H9 (cell line): Measurements from ENCODE around the gene GLP2R. TPM values are rescaled to one million over a fixed set of nuclear protein-coding genes. Genes with fewer than 3 reads are reported as not detected.

Source experiments
- DNase-seq: peaks from one replicate; pipeline ENCODE4 v3.0.0-alpha.2; 2017
- H2AFZ ChIP-seq: one replicate; pipeline ENCODE4 v1.6.1; 2013; ENCODE audit warnings: mild to moderate bottlenecking, low read length, control low read depth, moderate library complexity
- H2AK5ac ChIP-seq: 2 replicates; pipeline ENCODE4 v1.6.1; 2013; ENCODE audit warnings: low read length, control low read depth, mixed read lengths; ENCODE audit not compliant: insufficient read length
- H2BK120ac ChIP-seq: one replicate; pipeline ENCODE4 v1.6.1; 2013; ENCODE audit warnings: low read depth, mild to moderate bottlenecking, low read length, control low read depth, inconsistent platforms; ENCODE audit not compliant: poor library complexity, severe bottlenecking
- H2BK12ac ChIP-seq: 2 replicates; pipeline ENCODE4 v1.6.1; 2013; ENCODE audit warnings: low read length, control low read depth, mixed read lengths, low read depth; ENCODE audit not compliant: insufficient read length
- H2BK15ac ChIP-seq: 2 replicates; pipeline ENCODE4 v1.6.1; 2013; ENCODE audit warnings: low read depth, low read length, control low read depth
- H2BK20ac ChIP-seq: one replicate; pipeline ENCODE4 v1.6.1; 2013; ENCODE audit warnings: low read depth, mild to moderate bottlenecking, low read length, control low read depth, inconsistent platforms; ENCODE audit not compliant: poor library complexity, severe bottlenecking
- H2BK5ac ChIP-seq: 2 replicates; pipeline ENCODE4 v1.6.1; 2013; ENCODE audit warnings: low read length, control low read depth, mixed read lengths; ENCODE audit not compliant: insufficient read length
- H3K14ac ChIP-seq: 2 replicates; pipeline ENCODE4 v1.6.1; 2013; ENCODE audit warnings: low read length, control low read depth; ENCODE audit not compliant: insufficient read depth
- H3K18ac ChIP-seq: 2 replicates; pipeline ENCODE4 v1.6.1; 2013; ENCODE audit warnings: low read depth, mild to moderate bottlenecking, mixed read lengths, low read length, control low read depth; ENCODE audit not compliant: insufficient read length
- H3K23ac ChIP-seq: 2 replicates; pipeline ENCODE4 v1.6.1; 2013; ENCODE audit warnings: low read length, control low read depth, mixed read lengths, low read depth; ENCODE audit not compliant: insufficient read length
- H3K23me2 ChIP-seq: 2 replicates; pipeline ENCODE4 v1.6.1; 2013; ENCODE audit warnings: low read depth, mild to moderate bottlenecking, mixed read lengths, low read length, control low read depth; ENCODE audit not compliant: insufficient read length, poor library complexity, severe bottlenecking
- H3K27ac ChIP-seq: 2 replicates; pipeline ENCODE4 v1.5.1; 2013; ENCODE audit warnings: low read length, control low read depth, mixed read lengths, low read depth; ENCODE audit not compliant: insufficient read length
- H3K27me3 ChIP-seq: 2 replicates; pipeline ENCODE4 v1.6.1; 2013; ENCODE audit warnings: low read length, control low read depth, inconsistent platforms; ENCODE audit not compliant: insufficient read depth
- H3K4ac ChIP-seq: 2 replicates; pipeline ENCODE4 v1.6.1; 2013; ENCODE audit warnings: low read depth, mild to moderate bottlenecking, control low read depth, inconsistent platforms, low read length, moderate library complexity
- H3K4me1 ChIP-seq: 2 replicates; pipeline ENCODE4 v1.6.1; 2013; ENCODE audit warnings: low read length, control low read depth, inconsistent platforms; ENCODE audit not compliant: insufficient read depth
- H3K4me2 ChIP-seq: 2 replicates; pipeline ENCODE4 v1.6.1; 2013; ENCODE audit warnings: low read length, control low read depth, mixed read lengths; ENCODE audit not compliant: insufficient read length, insufficient read depth
- H3K56ac ChIP-seq: 2 replicates; pipeline ENCODE4 v1.6.1; 2013; ENCODE audit warnings: low read depth, mild to moderate bottlenecking, mixed read lengths, low read length, control low read depth; ENCODE audit not compliant: insufficient read length
- H3K79me1 ChIP-seq: 2 replicates; pipeline ENCODE4 v1.6.1; 2013; ENCODE audit warnings: low read depth, mild to moderate bottlenecking, moderate library complexity, low read length, control low read depth, inconsistent platforms; ENCODE audit not compliant: insufficient read depth, poor library complexity, severe bottlenecking
- H3K79me2 ChIP-seq: 2 replicates; pipeline ENCODE4 v1.6.1; 2013; ENCODE audit warnings: low read length, control low read depth, inconsistent platforms; ENCODE audit not compliant: insufficient read depth
- H3K9ac ChIP-seq: 2 replicates; pipeline ENCODE4 v1.6.1; 2013; ENCODE audit warnings: low read length, control low read depth, mixed read lengths; ENCODE audit not compliant: insufficient read length; ENCODE audit errors: extremely low read depth
- H3K9me3 ChIP-seq: one replicate; pipeline ENCODE4 v1.6.1; 2013; ENCODE audit warnings: low read depth, low read length, inconsistent platforms; ENCODE audit not compliant: control insufficient read depth
- H3T11ph ChIP-seq: one replicate; pipeline ENCODE4 v1.6.1; 2013; ENCODE audit warnings: mild to moderate bottlenecking, low read length, control low read depth, inconsistent platforms
- H4K20me1 ChIP-seq: one replicate; pipeline ENCODE4 v1.6.1; 2013; ENCODE audit not compliant: control insufficient read depth, insufficient read length, insufficient read depth
- H4K5ac ChIP-seq: 2 replicates; pipeline ENCODE4 v1.6.1; 2013; ENCODE audit warnings: low read depth, mild to moderate bottlenecking, mixed read lengths, low read length, control low read depth; ENCODE audit not compliant: insufficient read length
- H4K8ac ChIP-seq: replicated peaks from 2 replicates; pipeline ENCODE4 v1.6.1; 2013; ENCODE audit warnings: low read length, control low read depth, mixed read lengths, low read depth; ENCODE audit not compliant: insufficient read length
- H4K91ac ChIP-seq: 2 replicates; pipeline ENCODE4 v1.6.1; 2013; ENCODE audit warnings: low read depth, mild to moderate bottlenecking, moderate library complexity, mixed read lengths, low read length, control low read depth; ENCODE audit not compliant: insufficient read length
- H3K27ac Mint-ChIP-seq, 3 experiments: 2 replicates in 2 of 3; 3 replicates in 1 of 3; pipeline ENCODE4 v1.8.0; 2020 to 2021; ENCODE audit warnings: mixed read lengths in 3 of 3, mild to moderate bottlenecking in 1 of 3, moderate library complexity in 1 of 3
- H3K27me3 Mint-ChIP-seq: 2 replicates; pipeline ENCODE4 v1.8.0; 2021; ENCODE audit warnings: low read depth, mild to moderate bottlenecking, moderate library complexity, mixed read lengths
- H3K36me3 Mint-ChIP-seq, 3 experiments: 2 replicates in 2 of 3; 3 replicates in 1 of 3; pipeline ENCODE4 v1.8.0; 2020 to 2021; ENCODE audit warnings: low read depth in 3 of 3, mixed read lengths in 3 of 3; ENCODE audit not compliant: insufficient read depth in 1 of 3
- H3K4me1 Mint-ChIP-seq, 2 experiments: 2 replicates each; pipeline ENCODE4 v1.8.0; 2020; ENCODE audit warnings: mixed read lengths in 2 of 2
- H3K4me3 Mint-ChIP-seq, 2 experiments: 2 replicates in 1 of 2; 3 replicates in 1 of 2; pipeline ENCODE4 v1.8.0; 2020 to 2021; ENCODE audit warnings: mild to moderate bottlenecking in 2 of 2, mixed read lengths in 2 of 2, moderate library complexity in 1 of 2
- H3K9me3 Mint-ChIP-seq, 2 experiments: 2 replicates in 1 of 2; 3 replicates in 1 of 2; pipeline ENCODE4 v1.8.0; 2020; ENCODE audit warnings: mild to moderate bottlenecking in 2 of 2, mixed read lengths in 2 of 2, moderate library complexity in 1 of 2
- CTCF ChIP-seq: fragments of 200-600 bp; sonication (generic); conservative IDR thresholded peaks from 3 replicates; pipeline ENCODE4 v1.8.0; 2021; ENCODE audit warnings: antibody characterized with exemption, mild to moderate bottlenecking
- WGBS: extraction: QIAGEN DNeasy Blood & Tissue Kit; methylation state at CpG from one replicate; pipeline ENCODE4 v1.1.7; 2013; ENCODE audit warnings: missing lambda C conversion rate, low lambda C conversion rate, mixed read lengths; ENCODE audit not compliant: insufficient read length; ENCODE audit errors: extremely low coverage; 5-methylcytosine and 5-hydroxymethylcytosine counted together
- total RNA-seq: library from RNA; stranded (reverse); gene quantifications from 2 replicates; pipeline ENCODE4 v1.2.1, GENCODE V29; 2021

Gene GLP2R
- total RNA-seq, 1 experiment from 2014 or later, result not detected

DNA sequence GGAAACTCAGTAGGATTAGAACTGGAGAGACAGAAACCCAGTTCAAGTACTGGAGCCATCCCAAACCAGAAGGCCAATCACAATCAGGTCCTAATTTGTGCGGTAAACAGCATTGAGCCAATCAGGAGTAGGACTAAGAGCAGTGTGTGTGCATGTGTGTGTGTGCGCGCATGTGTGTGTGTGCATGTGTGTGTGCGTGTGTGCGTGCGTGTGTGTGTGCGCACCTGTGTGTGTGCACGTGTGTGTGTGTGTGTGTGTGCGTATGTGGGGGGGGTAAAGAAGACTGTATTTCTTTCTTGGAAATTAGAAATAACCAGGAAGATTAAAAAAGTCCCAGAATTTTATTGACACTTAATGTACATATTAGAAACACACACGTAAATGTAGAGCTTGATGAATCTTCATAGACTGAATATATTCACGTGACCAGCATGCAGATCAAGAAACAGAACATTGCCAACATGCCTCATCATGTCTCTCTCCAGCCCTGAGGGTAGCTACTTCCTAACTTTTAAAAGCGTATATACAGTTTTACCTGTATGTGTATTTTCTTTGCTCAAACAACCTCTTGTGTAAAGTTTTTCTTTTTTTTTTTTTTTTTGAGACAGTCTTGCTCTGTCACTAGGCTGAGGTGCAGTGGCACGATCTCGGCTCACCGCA is 33.4 kb upstream of the GLP2R start:
- Histone ChIP-seq H3K27me3 (no peaks in the 10 kb centered on the region), H2AFZ (no peak overlapping the region), H2BK12ac (no peak overlapping the region), H3K27ac (no peak overlapping the region), H3K14ac (no peak overlapping the region), H3K23ac (no peak overlapping the region), H3K4ac (no peak overlapping the region), H2BK15ac (no peak overlapping the region), H4K5ac (no peak overlapping the region), H3K23me2 (no peaks in the 10 kb centered on the region), H3K56ac (no peak overlapping the region), H3K4me1 (no peaks in the 10 kb centered on the region), H2BK120ac (no peak overlapping the region), H3K4me2 (no peak overlapping the region), H3K79me2 (no peaks in the 10 kb centered on the region), H3K18ac (no peak overlapping the region), H4K91ac (no peak overlapping the region), H3K79me1 (no peaks in the 10 kb centered on the region), H2BK20ac (no peak overlapping the region), H4K8ac (no peak overlapping the region), H4K20me1 (no peaks in the 10 kb centered on the region), H2BK5ac (no peak overlapping the region), H3T11ph (no peak overlapping the region), H3K9ac (no peak overlapping the region), H3K9me3 (no peaks in the 10 kb centered on the region), H2AK5ac (no peak overlapping the region)
- H3K36me3 Mint-ChIP-seq, result no peaks in the 10 kb centered on the region
- TF ChIP-seq CTCF, result no peak
- H3K27ac Mint-ChIP-seq, result no peak overlapping the region
- WGBS, result no CpG with 5 or more reads among the region's 15 CpGs
- H3K27me3 Mint-ChIP-seq, result peaks cover 3% of the 10 kb centered on the region
- DNase-seq, result no peak
- peaks cover 0 to 3% of the 10 kb centered on the region in 2 experiments; a peak in 1 of 4 replicates for H3K4me1 Mint-ChIP-seq
- no peaks in the 10 kb centered on the region for H3K9me3 Mint-ChIP-seq
- H3K4me3 Mint-ChIP-seq, result no peak overlapping the region
